HG03432 (cell line): ENCODE results near the gene SUPT5H.

Experiments
- ATAC-seq: cut with Tn5 transposase; IDR thresholded peaks from one replicate; pipeline ENCODE4 v1.9.1; 2021; ENCODE audit warnings: mild to moderate bottlenecking, moderate library complexity; ENCODE audit not compliant: unreplicated experiment

SUPT5H gene

DNA sequence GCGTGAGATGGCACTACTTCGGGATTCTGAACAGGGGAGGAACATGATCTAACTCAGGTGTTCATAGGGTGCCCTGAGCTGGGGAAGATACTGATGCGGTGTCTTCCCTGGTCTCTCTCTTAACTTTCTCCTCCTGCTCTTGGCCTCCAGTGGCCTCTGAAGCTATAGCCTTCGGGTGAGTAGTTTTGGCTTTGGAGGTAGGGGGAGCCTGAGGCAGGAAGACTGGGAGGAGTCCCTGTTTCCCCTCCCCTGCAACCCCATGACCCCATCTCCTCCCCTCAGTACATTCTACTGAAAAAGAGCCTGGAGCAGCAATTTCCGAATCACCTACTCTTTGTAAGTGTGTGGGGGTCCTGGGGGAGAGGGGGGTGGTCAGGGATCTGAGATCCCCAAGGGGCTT lies 73.1 kb downstream of the SUPT5H start:
- ATAC-seq, result no peak

GRCh38 chr19:39518975-39519374 lies 73.6 kb downstream of the SUPT5H start:
- no peak for ATAC-seq

- no peak for ATAC-seq
Measured at GRCh38 chr19:39520541-39521484, 75.4 kb downstream of the SUPT5H start.

- ATAC-seq, result no peak
Measured at GRCh38 chr19:39524495-39524894, 79.1 kb downstream of the SUPT5H start.

GRCh38 chr19:39525205-39525604 lies 79.8 kb downstream of the SUPT5H start:
- no peak for ATAC-seq
